HepG2 (cell line): Measurements from ENCODE around the gene MXI1. TPM values are rescaled to one million over a fixed set of nuclear protein-coding genes. Genes with fewer than 3 reads are reported as not detected.

Source experiments
- ATAC-seq: fragments of 200-7000 bp; cut with Tn5 transposase; 3 replicates; pipeline ENCODE4 v1.9.1; 2020; ENCODE audit warnings: mild to moderate bottlenecking, moderate library complexity
- BruUV-seq: library from RNA; stranded (reverse); fragments of 400-500 nt; replicated peaks from 2 replicates; lab custom pipeline; 2021; lab: Mats Ljungman, UMichigan
- CTCF ChIA-PET: fragments of 300-600 bp; formaldehyde crosslinking; extraction: SDS; loops from one replicate; lab custom pipeline; 2021; ENCODE audit warnings: low total read pairs, inconsistent platforms, low intra/inter-chr PET ratio; lab: Yijun Ruan, JAX
- POLR2A ChIA-PET: fragments of 350-600 bp; sonication (Branson Sonifier 250); formaldehyde crosslinking; loops from one replicate; lab custom pipeline; 2020; ENCODE audit warnings: antibody characterized with exemption, inconsistent platforms; lab: Yijun Ruan, JAX
- DNase-seq: peaks from one replicate; pipeline ENCODE4 v3.0.0-alpha.2; 2015; ENCODE audit warnings: low spot score
- FAIRE-seq: peaks from 3 replicates; lab custom pipeline; 2011; peaks lifted over from hg19 to GRCh38; lab: Jason Lieb, UNC
- H2AFZ ChIP-seq: one replicate; pipeline ENCODE4 v1.6.1; 2011; ENCODE audit warnings: low read length, inconsistent platforms
- H3K27ac ChIP-seq: fragments of 300-600 bp; 3 replicates; pipeline ENCODE4 v1.8.0; 2011; ENCODE audit warnings: mixed run types, mild to moderate bottlenecking, mixed read lengths, low read length, inconsistent platforms; ENCODE audit not compliant: insufficient read depth; ENCODE audit errors: extremely low read length
- H3K27me3 ChIP-seq, 2 experiments: fragments of 200-600 bp in 1 of 2; 2 replicates in 1 of 2; 3 replicates in 1 of 2; pipeline versions ENCODE4 v1.6.0 to v1.8.0; 2011; ENCODE audit warnings: low read length in 2 of 2, mild to moderate bottlenecking in 2 of 2, moderate library complexity in 2 of 2, inconsistent platforms in 1 of 2; ENCODE audit not compliant: insufficient read depth in 2 of 2, control insufficient read depth in 1 of 2
- H3K36me3 ChIP-seq, 2 experiments: fragments of 200-600 bp in 1 of 2; replicated peaks in 1 of 2; 2 replicates in 1 of 2; 3 replicates in 1 of 2; pipeline versions ENCODE4 v1.5.1 to v1.8.0; 2011; ENCODE audit warnings: low read length in 2 of 2, inconsistent platforms in 1 of 2; ENCODE audit not compliant: insufficient read depth in 2 of 2, control insufficient read depth in 1 of 2
- H3K4me1 ChIP-seq: 2 replicates; pipeline ENCODE4 v1.5.1; 2012; ENCODE audit warnings: low read length, inconsistent platforms; ENCODE audit not compliant: insufficient read depth
- H3K4me2 ChIP-seq: 2 replicates; pipeline ENCODE4 v1.6.0; 2011; ENCODE audit warnings: low read depth, low read length, inconsistent platforms
- H3K4me3 ChIP-seq, 3 experiments: fragments of 200-600 bp in 1 of 3; sonication (generic), shearing (Covaris generic) in 1 of 3; replicated peaks in 1 of 3; 2 replicates each; pipeline ENCODE4 v1.5.1; 2011 to 2016; ENCODE audit warnings: low read length in 3 of 3, inconsistent platforms in 2 of 3, low read depth in 2 of 3, mild to moderate bottlenecking in 2 of 3, control low read depth in 1 of 3, mixed read lengths in 1 of 3; ENCODE audit not compliant: insufficient read depth in 1 of 3
- H3K79me2 ChIP-seq: one replicate; pipeline ENCODE4 v1.6.1; 2011; ENCODE audit warnings: low read length, inconsistent platforms; ENCODE audit not compliant: insufficient read depth
- H3K9ac ChIP-seq: 2 replicates; pipeline ENCODE4 v1.6.0; 2011; ENCODE audit warnings: mild to moderate bottlenecking, low read depth, low read length, inconsistent platforms; ENCODE audit not compliant: insufficient read depth
- H3K9me3 ChIP-seq: 2 replicates; pipeline ENCODE4 v1.5.1; 2012; ENCODE audit warnings: mild to moderate bottlenecking, low read length
- H4K20me1 ChIP-seq: 2 replicates; pipeline ENCODE4 v1.6.0; 2011; ENCODE audit warnings: inconsistent platforms, mild to moderate bottlenecking, low read length, moderate library complexity; ENCODE audit not compliant: insufficient read depth
- ARNT2 ChIP-seq: sonication (generic); formaldehyde crosslinking; IDR thresholded peaks from 2 replicates; pipeline ENCODE4 v1.8.0; 2022; ENCODE audit warnings: mild to moderate bottlenecking, low read depth, missing genetic modification reagents, moderate library complexity
- CREM ChIP-seq, 2 experiments: sonication (generic) in 1 of 2; formaldehyde crosslinking in 1 of 2; IDR thresholded peaks; 2 replicates each; pipeline versions ENCODE4 v1.4.0 to v1.6.1; 2016 to 2020; ENCODE audit warnings: antibody characterized with exemption in 1 of 2, mild to moderate bottlenecking in 1 of 2, missing genetic modification reagents in 1 of 2
- ELF3 ChIP-seq: IDR thresholded peaks from 2 replicates; pipeline ENCODE4 v1.6.1; 2016; ENCODE audit warnings: missing genetic modification reagents, missing compliant biosample characterization
- RARG ChIP-seq: sonication (generic); formaldehyde crosslinking; IDR thresholded peaks from 2 replicates; pipeline ENCODE4 v1.4.0; 2020; ENCODE audit warnings: low read depth, mild to moderate bottlenecking, missing genetic modification reagents
- REST ChIP-seq, 2 experiments: IDR thresholded peaks; 2 replicates each; pipeline ENCODE4 v1.6.1; 2011 to 2012; ENCODE audit warnings: low read length in 2 of 2, borderline replicate concordance in 1 of 2, low read depth in 1 of 2, mild to moderate bottlenecking in 1 of 2, moderate library complexity in 1 of 2
- SALL2 ChIP-seq: sonication (generic); formaldehyde crosslinking; IDR thresholded peaks from 2 replicates; pipeline ENCODE4 v1.8.1; 2023; ENCODE audit warnings: mild to moderate bottlenecking, missing genetic modification reagents, inconsistent platforms
- SRSF1 ChIP-seq: fragments of 200-400 bp; formaldehyde crosslinking; optimal IDR thresholded peaks from 2 replicates; pipeline ENCODE3; 2017; ENCODE audit warnings: mild to moderate bottlenecking, low read depth, low read length, moderate library complexity
- ZBTB3 ChIP-seq: sonication (generic); formaldehyde crosslinking; IDR thresholded peaks from 2 replicates; pipeline ENCODE4 v1.4.0; 2020; ENCODE audit warnings: low read depth, mild to moderate bottlenecking, moderate library complexity, missing genetic modification reagents, borderline replicate concordance
- ZNF124 ChIP-seq: sonication (generic); formaldehyde crosslinking; IDR thresholded peaks from 2 replicates; pipeline ENCODE4 v1.4.0; 2020; ENCODE audit warnings: missing genetic modification reagents
- ZNF343 ChIP-seq: sonication (generic); formaldehyde crosslinking; IDR thresholded peaks from 2 replicates; pipeline ENCODE4 v1.4.0; 2020; ENCODE audit warnings: mild to moderate bottlenecking, missing genetic modification reagents
- ZNF350 ChIP-seq: sonication (generic); formaldehyde crosslinking; IDR thresholded peaks from 2 replicates; pipeline ENCODE4 v1.4.0; 2020; ENCODE audit warnings: mild to moderate bottlenecking, low read depth, missing genetic modification reagents, borderline replicate concordance
- ZNF432 ChIP-seq: sonication (generic); formaldehyde crosslinking; IDR thresholded peaks from 2 replicates; pipeline ENCODE4 v1.5.0; 2020; ENCODE audit warnings: missing genetic modification reagents, mild to moderate bottlenecking, borderline replicate concordance
- ZNF766 ChIP-seq: sonication (generic); formaldehyde crosslinking; IDR thresholded peaks from 2 replicates; pipeline ENCODE4 v1.5.0; 2020; ENCODE audit warnings: missing genetic modification reagents, borderline replicate concordance
- ZNF816 ChIP-seq: sonication (generic); formaldehyde crosslinking; IDR thresholded peaks from 2 replicates; pipeline ENCODE4 v1.8.0; 2022; ENCODE audit warnings: missing genetic modification reagents, mild to moderate bottlenecking, borderline replicate concordance
- WGBS: methylation state at CpG from one replicate; pipeline ENCODE4 v1.1.6; 2017; ENCODE audit warnings: low lambda C conversion rate; 5-methylcytosine and 5-hydroxymethylcytosine counted together
- in situ Hi-C: cut with HindIII; loops from 2 replicates; pipeline ENCODE4 v1.10.0; 2017; ENCODE audit warnings: low pct_unique_long_range_greater_than_20kb; ENCODE audit not compliant: extremely low pct_ligation_motif_present
- intact Hi-C: fragments of 100-400 bp; cut with micrococcal nuclease; formaldehyde crosslinking; loops from one replicate; pipeline ENCODE4 v1.10.0; 2022; ENCODE audit not compliant: unreplicated experiment
- polyA plus RNA-seq, 8 experiments: library from polyadenylated mRNA; depleted of rRNA in 3 of 8; stranded (reverse) in 7 of 8; unstranded in 1 of 8; fragments of >200 nt; fragmentation: Illumina TruSeq in 4 of 8; extraction: Trizol in 4 of 8; gene quantifications; 2 replicates each; pipeline versions ENCODE4 v1.2.1 to v1.2.3, GENCODE V29; 2011 to 2016; ENCODE audit warnings: low read depth in 4 of 8, missing spikeins in 1 of 8, mixed read lengths in 1 of 8; ENCODE audit not compliant: insufficient read depth in 1 of 8
- total RNA-seq, 5 experiments: library from RNA; depleted of rRNA; stranded (reverse); fragments of >200 nt; fragmentation: Illumina TruSeq; extraction: Trizol; gene quantifications; 2 replicates each; pipeline ENCODE4 v1.2.3, GENCODE V29; 2016; ENCODE audit warnings: low read depth in 1 of 5

MXI1 gene
- total and polyA plus RNA-seq, 2 of the 13 experiments (the other 11 are each of a cell fraction or from before 2014, with no cell fraction given), result 6.6 to 22.0 TPM

- H3K4me1 ChIP-seq, result peaks cover 30% of the 10 kb centered on the region
Observed at GRCh38 chr10:110165239-110165638, 42.2 kb upstream of the MXI1 start.

More at GRCh38 chr10:110165239-110165638, 42.2 kb upstream of the MXI1 start:
- Histone ChIP-seq H3K36me3 (no peaks in the 10 kb centered on the region), H3K4me3 (no peak overlapping the region), H2AFZ (no peak overlapping the region), H3K9me3 (no peaks in the 10 kb centered on the region), H3K27ac (no peak overlapping the region), H3K4me2 (no peak overlapping the region), H3K79me2 (no peaks in the 10 kb centered on the region), H4K20me1 (no peaks in the 10 kb centered on the region), H3K27me3 (peaks cover 2 to 20% of the 10 kb centered on the region in 2 experiments; a peak in 3 of 5 replicates), H3K9ac (no peak overlapping the region)
- intact Hi-C loops, result no loop called here
- FAIRE-seq (no peak), DNase-seq (no peak), ATAC-seq (no peak)
- no TSS peak for BruUV-seq
- 44% methylated on average over 6 of the region's 6 CpGs for WGBS
- TF ChIP-seq ELF3 (no peak), ZNF124 (CRISPR knock-in tag) (no peak), RARG (no peak), ZNF343 (no peak), SRSF1 (no peak), SALL2 (CRISPR knock-in tag) (no peak), ZNF350 (no peak), ARNT2 (no peak), REST (IDR thresholded peaks at IDR 0.05; ENCODE audit: borderline replicate concordance in 1 of 2, low read depth in 1 of 2, low read length in 2 of 2) (no peak), ZNF816 (CRISPR knock-in tag) (no peak), ZBTB3 (CRISPR knock-in tag) (no peak), ZNF432 (CRISPR knock-in tag) (no peak), ZNF766 (CRISPR knock-in tag) (no peak), CREM (IDR thresholded peaks at IDR 0.05) (no peak), CREM (CRISPR knock-in tag; IDR thresholded peaks at IDR 0.05) (no peak)
- ChIA-PET POLR2A (no interaction called here), CTCF (no interaction called here)
- in situ Hi-C loops, result no loop called here
